H1 (cell line): ENCODE data around the gene MPST.
A peak's percentile ranks its signal among the peaks of the same experiment; 100 is the strongest.

Source experiments
- CTCF ChIP-seq, 3 experiments: IDR thresholded peaks; 1 replicate in 2 of 3; 2 replicates in 1 of 3; pipeline versions ENCODE4 v1.5.1 to v1.6.1; 2011; ENCODE audit warnings: low read length in 3 of 3, mild to moderate bottlenecking in 3 of 3, inconsistent platforms in 2 of 3, low read depth in 1 of 3, moderate library complexity in 1 of 3; ENCODE audit not compliant: insufficient read depth in 1 of 3; ENCODE audit errors: control extremely low read depth in 1 of 3
- FOSL1 ChIP-seq: IDR thresholded peaks from 2 replicates; pipeline ENCODE4 v1.6.1; 2011; ENCODE audit warnings: mild to moderate bottlenecking, low read depth, low read length, moderate library complexity; ENCODE audit not compliant: insufficient read depth
- MAX ChIP-seq: IDR thresholded peaks from 2 replicates; pipeline ENCODE4 v1.6.1; 2012; ENCODE audit warnings: inconsistent platforms
- POLR2A ChIP-seq, 2 experiments: IDR thresholded peaks; 1 replicate in 1 of 2; 2 replicates in 1 of 2; pipeline ENCODE4 v1.6.1; 2011; ENCODE audit warnings: low read depth in 2 of 2, low read length in 2 of 2, mild to moderate bottlenecking in 2 of 2; ENCODE audit errors: control extremely low read depth in 1 of 2
- POLR2AphosphoS5 ChIP-seq: IDR thresholded peaks from 2 replicates; pipeline ENCODE4 v1.6.1; 2011; ENCODE audit warnings: low read depth, low read length
- SIN3A ChIP-seq, 2 experiments: IDR thresholded peaks in 1 of 2; conservative IDR thresholded peaks in 1 of 2; 2 replicates each; pipeline ENCODE4 v1.6.1; 2011 to 2012; ENCODE audit warnings: low read length in 2 of 2, improper control_type of control experiment in 1 of 2, low read depth in 1 of 2, mild to moderate bottlenecking in 1 of 2
- SIX5 ChIP-seq: IDR thresholded peaks from 2 replicates; pipeline ENCODE4 v1.6.1; 2011; ENCODE audit warnings: mild to moderate bottlenecking, low read depth, low read length

GRCh38 chr22:37077802-37078448 is 58.4 kb downstream of the MPST start:
- no peak for TF ChIP-seq MAX
- TF ChIP-seq FOSL1 = no peak
- peak; percentile 90 to 99 (median 93) for TF ChIP-seq CTCF (IDR thresholded peaks at IDR 0.05; ENCODE audit: control extremely low read depth in 1 of 3, insufficient read depth in 1 of 3, low read depth in 1 of 3, low read length in 3 of 3)
- no peak for TF ChIP-seq POLR2A (IDR thresholded peaks at IDR 0.05; ENCODE audit: control extremely low read depth in 1 of 2, low read depth in 2 of 2, low read length in 2 of 2)
- no peak for TF ChIP-seq POLR2AphosphoS5
- TF ChIP-seq SIN3A (conservative IDR thresholded peaks at IDR 0.05 in 1 of 2, IDR thresholded peaks at IDR 0.05 in 1 of 2; ENCODE audit: low read depth in 1 of 2, low read length in 2 of 2) = no peak
- TF ChIP-seq SIX5 = no peak
